CD4-positive, alpha-beta T cell (primary cell): ENCODE measurements around the gene POLR2C. TPM values are rescaled to one million over a fixed set of nuclear protein-coding genes. Genes with fewer than 3 reads are reported as not detected.

Experiments
- ATAC-seq: fragments of 200-7000 bp; cut with Tn5 transposase; one replicate; pipeline ENCODE4 v1.10.0; 2022; ENCODE audit warnings: mild to moderate bottlenecking; ENCODE audit not compliant: poor library complexity
- CTCF ChIA-PET: fragments of 350-600 bp; sonication (Branson Sonifier 250); formaldehyde crosslinking; loops from one replicate; lab custom pipeline; 2021; ENCODE audit warnings: antibody characterized with exemption, inconsistent platforms; lab: Charles Lee
- POLR2A ChIA-PET: fragments of 350-600 bp; sonication (Branson Sonifier 250); formaldehyde crosslinking; loops from one replicate; lab custom pipeline; 2021; ENCODE audit warnings: antibody characterized with exemption, inconsistent platforms; lab: Charles Lee
- DNase-seq, 14 experiments: peaks; one replicate each; pipeline ENCODE4 v3.0.0-alpha.2; 2013 to 2020; ENCODE audit warnings: mixed read lengths in 2 of 14
- H3K27ac ChIP-seq, 2 donors: one replicate each; pipeline versions ENCODE4 v1.5.1 to v1.7.0; 2013; ENCODE audit warnings: low read length in 2 of 2, low read depth in 1 of 2, mild to moderate bottlenecking in 1 of 2
- H3K27me3 ChIP-seq, 2 experiments: 1 replicate in 1 of 2; 2 replicates in 1 of 2; pipeline versions ENCODE4 v1.6.1 to v1.7.0; 2013; ENCODE audit warnings: low read length in 2 of 2, control low read depth in 1 of 2, mild to moderate bottlenecking in 1 of 2, moderate library complexity in 1 of 2; ENCODE audit not compliant: insufficient read depth in 2 of 2, control insufficient read depth in 1 of 2
- H3K36me3 ChIP-seq: one replicate; pipeline ENCODE4 v1.6.1; 2013; ENCODE audit warnings: low read length, control low read depth; ENCODE audit not compliant: insufficient read depth
- H3K4me1 ChIP-seq: one replicate; pipeline ENCODE4 v1.6.1; 2013; ENCODE audit warnings: low read length, control low read depth; ENCODE audit not compliant: insufficient read depth
- H3K4me3 ChIP-seq: one replicate; pipeline ENCODE4 v1.5.1; 2013; ENCODE audit warnings: mild to moderate bottlenecking, low read length, moderate library complexity
- H3K9me3 ChIP-seq, 2 experiments: 1 replicate in 1 of 2; 2 replicates in 1 of 2; pipeline versions ENCODE4 v1.6.1 to v1.7.0; 2013; ENCODE audit warnings: low read length in 2 of 2, mild to moderate bottlenecking in 2 of 2, control low read depth in 1 of 2, moderate library complexity in 1 of 2; ENCODE audit not compliant: control insufficient read depth in 1 of 2, insufficient read depth in 1 of 2
- H3K27ac Mint-ChIP-seq: one replicate; pipeline ENCODE4 v1.8.0; 2020; ENCODE audit warnings: mixed read lengths
- H3K27me3 Mint-ChIP-seq: one replicate; pipeline ENCODE4 v1.8.0; 2021; ENCODE audit warnings: mixed read lengths
- H3K36me3 Mint-ChIP-seq: one replicate; pipeline ENCODE4 v1.8.0; 2021; ENCODE audit warnings: low read depth, mixed read lengths
- H3K4me1 Mint-ChIP-seq: one replicate; pipeline ENCODE4 v1.8.0; 2021; ENCODE audit warnings: low read depth, mixed read lengths
- H3K4me3 Mint-ChIP-seq: one replicate; pipeline ENCODE4 v1.8.0; 2020; ENCODE audit warnings: mild to moderate bottlenecking, mixed read lengths
- H3K9me3 Mint-ChIP-seq: one replicate; pipeline ENCODE4 v1.8.0; 2020; ENCODE audit warnings: mixed read lengths
- CTCF ChIP-seq: fragments of 200-600 bp; IDR thresholded peaks from one replicate; pipeline ENCODE4 v1.8.0; 2022; ENCODE audit warnings: antibody characterized with exemption, mild to moderate bottlenecking
- intact Hi-C, 2 experiments: fragments of 100-400 bp; cut with DNase I in 1 of 2; cut with micrococcal nuclease in 1 of 2; formaldehyde crosslinking; loops; one replicate each; pipeline versions ENCODE4 v1.15.1 to v1.9.0; 2023 to 2025; cut with DNase I, micrococcal nuclease
- total RNA-seq, 174 experiments: library from RNA in 2 of 174; stranded (reverse) in 2 of 174; gene quantifications; one replicate each; pipeline ENCODE4 v1.2.3 and lab custom pipeline; 2021 to 2026

POLR2C gene
- total RNA-seq, 2 experiments from 2014 or later = 124 to 125 TPM

DNA sequence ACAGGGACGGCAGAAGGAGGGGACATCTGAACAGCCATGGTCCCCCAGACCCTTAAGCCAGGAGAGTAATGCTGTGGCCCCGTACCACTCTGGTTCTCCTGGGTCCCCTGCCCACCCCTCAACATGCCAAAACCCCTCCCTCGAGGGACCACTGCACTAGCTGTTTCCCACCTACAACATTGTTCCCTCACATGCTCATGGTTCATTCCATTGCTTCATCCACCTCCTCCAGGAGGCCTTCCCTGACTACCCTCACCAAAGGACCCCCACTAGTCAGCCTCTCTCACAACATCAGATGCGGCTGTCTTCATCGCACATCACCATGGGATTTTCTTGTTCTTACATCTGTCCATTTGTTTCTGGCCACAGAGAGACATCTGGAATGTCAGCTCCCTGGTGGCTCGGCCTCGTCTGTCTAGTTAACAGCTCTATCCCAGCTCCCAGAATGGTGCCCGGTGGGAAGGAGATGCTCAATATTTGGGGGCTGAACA lies 22.1 kb downstream of the POLR2C start:
- H3K36me3 ChIP-seq = no peaks in the 10 kb centered on the region
- peaks cover 22% of the 10 kb centered on the region for H3K4me1 ChIP-seq
- H3K27ac ChIP-seq = no peak overlapping the region
- no peak overlapping the region for H3K4me3 ChIP-seq
- no peak for TF ChIP-seq CTCF
- Mint-ChIP-seq H3K9me3 (no peaks in the 10 kb centered on the region), H3K4me1 (peaks cover 34% of the 10 kb centered on the region), H3K27me3 (no peaks in the 10 kb centered on the region), H3K27ac (no peak overlapping the region), H3K36me3 (no peaks in the 10 kb centered on the region), H3K4me3 (peak overlapping the region; percentile 89)
- H3K9me3 ChIP-seq = no peaks in the 10 kb centered on the region
- H3K27me3 ChIP-seq = no peaks in the 10 kb centered on the region
- intact Hi-C loops = no loop called here
- POLR2A ChIA-PET = interaction anchor here (1.0 to 6.4 kb wide), 2 partner anchors 46 to 53 kb away, joined by 3 to 49 read pairs; partner anchors contain the start of gene CCDC102A
- CTCF ChIA-PET = interaction anchor here (1.9 kb wide), 1 partner anchor 22 kb away, joined by 8 read pairs; the partner anchor contains the start of gene POLR2C
- DNase-seq (no peak), ATAC-seq (no peak)

DNA sequence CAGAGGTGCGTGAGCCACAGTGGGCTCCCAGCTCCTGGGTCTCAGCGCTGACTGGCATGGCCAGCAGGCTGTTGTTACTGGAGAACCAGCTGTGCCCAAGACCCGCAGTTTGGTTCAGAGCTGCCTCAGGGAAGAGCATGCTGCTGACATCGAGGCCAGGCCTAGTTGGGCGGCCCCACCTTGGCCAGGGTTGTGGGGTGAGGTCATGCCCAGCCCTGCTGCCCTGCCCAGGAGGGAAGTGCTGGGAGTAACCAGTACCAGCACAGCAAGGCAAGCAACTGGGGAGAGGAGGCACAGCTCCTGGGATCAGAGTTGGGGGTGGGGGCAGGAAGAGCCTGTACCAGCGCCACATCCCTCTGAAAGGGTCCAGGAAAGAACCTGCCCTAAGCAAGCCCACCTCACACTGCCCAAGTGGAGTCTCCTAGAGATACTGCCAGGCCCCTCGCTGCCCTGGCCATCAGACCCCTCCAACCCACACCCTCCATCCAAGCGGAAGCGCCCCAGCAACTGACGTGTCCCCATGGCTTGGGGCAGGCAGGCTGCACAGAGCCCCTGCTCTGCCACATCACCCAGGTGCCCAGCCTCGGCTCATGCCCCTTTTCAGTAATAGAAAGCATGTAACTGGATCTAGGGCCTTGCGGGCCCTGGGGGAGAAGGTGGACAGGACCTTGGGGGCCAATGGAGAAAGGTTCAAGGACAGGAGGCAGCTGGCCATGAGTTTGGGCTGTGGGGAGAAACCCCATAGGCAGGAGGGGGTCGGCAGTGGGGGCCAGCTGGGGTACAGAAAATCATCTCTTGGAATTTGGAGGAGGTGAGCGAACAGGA lies 22.8 kb downstream of the POLR2C start:
- H3K27ac Mint-ChIP-seq = peak overlapping the region; percentile 69
- peak overlapping the region; percentile 76 for H3K4me3 ChIP-seq
- H3K4me1 Mint-ChIP-seq = peaks cover 34% of the 10 kb centered on the region
- H3K9me3 ChIP-seq = no peaks in the 10 kb centered on the region
- H3K36me3 ChIP-seq = no peaks in the 10 kb centered on the region
- CTCF ChIA-PET = interaction anchor here (0.7 to 1.9 kb wide), 3 partner anchors 23 to 249 kb away, joined by 3 to 8 read pairs (median 3); partner anchors contain the start of gene POLR2C
- no peak for TF ChIP-seq CTCF
- POLR2A ChIA-PET = interaction anchor here (0.6 to 6.4 kb wide), 5 partner anchors 16 to 52 kb away, joined by 3 to 49 read pairs (median 4); partner anchors contain the start of gene CCDC102A
- ATAC-seq (no peak), DNase-seq (no peak)
- peak overlapping the region; percentile 89 for H3K4me3 Mint-ChIP-seq
- peaks cover 22% of the 10 kb centered on the region for H3K4me1 ChIP-seq
- H3K27me3 ChIP-seq = no peaks in the 10 kb centered on the region
- H3K27ac ChIP-seq = no peak overlapping the region
- intact Hi-C loops = no loop called here
- no peaks in the 10 kb centered on the region for H3K9me3 Mint-ChIP-seq
- H3K36me3 Mint-ChIP-seq = no peaks in the 10 kb centered on the region
- H3K27me3 Mint-ChIP-seq = no peaks in the 10 kb centered on the region

GRCh38 chr16:57485916-57486857 lies 23.7 kb downstream of the POLR2C start, which contains the start of gene DOK4:
DOK4 (minus strand) TSS chr16:57486493; CDS start chr16:57479507, 6,986 bp downstream.
- TF ChIP-seq CTCF = no peak
- ChIA-PET CTCF (interaction anchor here (0.7 to 4.3 kb wide), 4 partner anchors 24 to 249 kb away, joined by 3 to 22 read pairs (median 6); partner anchors contain the start of gene POLR2C), POLR2A (interaction anchor here (0.6 to 6.4 kb wide), 8 partner anchors 13 to 187 kb away, joined by 3 to 49 read pairs (median 4); partner anchors contain the start of genes CCDC102A and POLR2C)
- H3K27me3 Mint-ChIP-seq = no peaks in the 10 kb centered on the region
- DNase-seq (peak; percentile 63 to 88 (median 76)), ATAC-seq (peak; percentile 96)
- no peaks in the 10 kb centered on the region for H3K9me3 Mint-ChIP-seq
- intact Hi-C loops = loop anchor here (1.0 kb wide), 3 partner anchors 24 to 51 kb away; partner anchors contain the start of genes CCDC102A (in 1 of the 2) and POLR2C (in 1 of the 2)
- peak within 1 kb of the TSS; percentile 89 for H3K4me3 Mint-ChIP-seq
- Histone ChIP-seq H3K9me3 (no peaks in the 10 kb centered on the region), H3K27ac (no peak within 1 kb of the TSS), H3K27me3 (no peaks in the 10 kb centered on the region), H3K4me1 (peaks cover 22% of the 10 kb centered on the region), H3K4me3 (peak within 1 kb of the TSS; percentile 76), H3K36me3 (no peaks in the 10 kb centered on the region)
- peak within 1 kb of the TSS; percentile 69 for H3K27ac Mint-ChIP-seq
- peaks cover 34% of the 10 kb centered on the region for H3K4me1 Mint-ChIP-seq
- no peaks in the 10 kb centered on the region for H3K36me3 Mint-ChIP-seq
